Loucy (cell line): ENCODE results near the gene GRM3.

Experiments
- EZH2phosphoT487 ChIP-seq: fragments of 200-600 bp; IDR thresholded peaks from 2 replicates; pipeline ENCODE4 v1.6.1; 2018; ENCODE audit warnings: antibody characterized with exemption, mild to moderate bottlenecking, moderate library complexity, borderline replicate concordance
- TF ChIP-seq, protein P1 (sequence below): fragments of 200-600 bp; sonication (generic); conservative IDR thresholded peaks from 2 replicates; pipeline ENCODE4 v1.5.1; 2014; ENCODE audit warnings: mild to moderate bottlenecking, antibody characterized with exemption, low read length

DNA sequence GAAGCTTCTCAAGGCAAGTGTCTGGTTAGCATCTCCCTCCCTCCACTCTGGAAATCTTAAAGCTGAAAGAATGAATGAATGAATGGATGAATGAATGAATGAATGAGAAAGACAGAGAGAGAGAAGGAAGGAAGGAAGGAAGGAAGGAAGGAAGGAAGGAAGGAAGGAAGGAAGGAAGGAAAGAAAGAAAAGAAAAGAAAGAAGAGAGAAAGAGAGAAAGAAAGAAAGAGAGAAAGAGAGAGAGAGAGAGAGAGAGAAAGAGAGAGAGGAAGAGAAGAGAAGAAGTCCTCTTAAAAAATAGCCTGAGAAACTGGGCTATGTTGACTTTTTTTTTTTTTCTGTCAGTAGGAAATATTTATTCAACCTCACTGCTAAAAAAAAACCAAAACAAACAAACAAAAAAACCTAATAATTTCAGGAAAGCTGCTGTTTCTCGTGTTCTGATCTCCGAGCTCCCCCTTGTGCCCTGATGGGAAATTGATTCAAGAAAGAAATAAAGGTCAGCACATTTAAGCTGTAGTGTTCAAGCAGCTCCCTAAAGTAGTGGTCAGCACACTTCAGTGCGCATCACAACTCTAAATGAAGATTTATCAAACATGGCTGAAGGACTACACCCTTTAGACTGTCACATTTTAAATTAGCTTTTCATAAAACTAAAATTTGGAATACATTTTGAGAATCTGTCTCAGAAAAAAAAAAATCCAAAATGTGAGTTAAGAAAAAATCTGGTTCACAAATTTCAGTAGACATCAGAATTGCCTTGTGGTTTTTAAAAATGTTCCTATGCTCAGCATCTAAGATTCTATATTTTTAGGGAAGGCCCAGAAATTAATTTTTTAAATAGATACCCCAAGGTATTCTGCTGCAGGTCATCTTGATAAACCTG lies 261.5 kb downstream of the GRM3 start:
- TF ChIP-seq, protein P1, sequence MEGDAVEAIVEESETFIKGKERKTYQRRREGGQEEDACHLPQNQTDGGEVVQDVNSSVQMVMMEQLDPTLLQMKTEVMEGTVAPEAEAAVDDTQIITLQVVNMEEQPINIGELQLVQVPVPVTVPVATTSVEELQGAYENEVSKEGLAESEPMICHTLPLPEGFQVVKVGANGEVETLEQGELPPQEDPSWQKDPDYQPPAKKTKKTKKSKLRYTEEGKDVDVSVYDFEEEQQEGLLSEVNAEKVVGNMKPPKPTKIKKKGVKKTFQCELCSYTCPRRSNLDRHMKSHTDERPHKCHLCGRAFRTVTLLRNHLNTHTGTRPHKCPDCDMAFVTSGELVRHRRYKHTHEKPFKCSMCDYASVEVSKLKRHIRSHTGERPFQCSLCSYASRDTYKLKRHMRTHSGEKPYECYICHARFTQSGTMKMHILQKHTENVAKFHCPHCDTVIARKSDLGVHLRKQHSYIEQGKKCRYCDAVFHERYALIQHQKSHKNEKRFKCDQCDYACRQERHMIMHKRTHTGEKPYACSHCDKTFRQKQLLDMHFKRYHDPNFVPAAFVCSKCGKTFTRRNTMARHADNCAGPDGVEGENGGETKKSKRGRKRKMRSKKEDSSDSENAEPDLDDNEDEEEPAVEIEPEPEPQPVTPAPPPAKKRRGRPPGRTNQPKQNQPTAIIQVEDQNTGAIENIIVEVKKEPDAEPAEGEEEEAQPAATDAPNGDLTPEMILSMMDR = peak; percentile 73
- no peak for TF ChIP-seq EZH2phosphoT487
